HFFc6 (cell line): ENCODE results near the gene ST6GAL1. TPM values are rescaled to one million over a fixed set of nuclear protein-coding genes. Genes with fewer than 3 reads are reported as not detected.

Source experiments
- DNase-seq: peaks from one replicate; pipeline ENCODE4 v3.0.0-alpha.2; 2018
- H3K27ac Mint-ChIP-seq: 2 replicates; pipeline ENCODE4 v1.8.0; 2020; ENCODE audit warnings: mild to moderate bottlenecking, mixed read lengths
- H3K27me3 Mint-ChIP-seq: 2 replicates; pipeline ENCODE4 v1.8.0; 2021; ENCODE audit warnings: mild to moderate bottlenecking, moderate library complexity, mixed read lengths; ENCODE audit not compliant: insufficient read depth
- H3K36me3 Mint-ChIP-seq: 2 replicates; pipeline ENCODE4 v1.8.0; 2021; ENCODE audit warnings: low read depth, mixed read lengths
- H3K4me1 Mint-ChIP-seq: 2 replicates; pipeline ENCODE4 v1.8.0; 2020; ENCODE audit warnings: low read depth, mixed read lengths
- H3K4me3 Mint-ChIP-seq: 2 replicates; pipeline ENCODE4 v1.8.0; 2020; ENCODE audit warnings: mild to moderate bottlenecking, moderate library complexity, mixed read lengths
- H3K9me3 Mint-ChIP-seq: 2 replicates; pipeline ENCODE4 v1.8.0; 2020; ENCODE audit warnings: mild to moderate bottlenecking, mixed read lengths
- CTCF ChIP-seq: fragments of 200-600 bp; sonication (generic); IDR thresholded peaks from 2 replicates; pipeline ENCODE4 v1.5.0; 2021; ENCODE audit warnings: antibody characterized with exemption, mild to moderate bottlenecking
- total RNA-seq, 6 experiments: library from RNA; stranded (reverse); fragmentation: NEBNext Ultra II Directional; extraction: Animal tissue kit (Norgen Biotek cat#: 25700); gene quantifications; 2 replicates in 1 of 6; 3 replicates in 5 of 6; pipeline ENCODE4 v1.2.3, GENCODE V29; 2021

ST6GAL1 gene
- total RNA-seq, 6 experiments from 2014 or later, result 0.88 to 2.6 (median 1.9) TPM

GRCh38 chr3:186971578-186971977 lies 41.3 kb downstream of the ST6GAL1 start:
- Mint-ChIP-seq H3K27ac (no peak overlapping the region), H3K9me3 (no peaks in the 10 kb centered on the region), H3K4me3 (no peak overlapping the region), H3K4me1 (no peaks in the 10 kb centered on the region), H3K36me3 (no peaks in the 10 kb centered on the region), H3K27me3 (peaks cover 15% of the 10 kb centered on the region)
- DNase-seq, result no peak
- TF ChIP-seq CTCF, result no peak

GRCh38 chr3:186973702-186974101 lies 43.4 kb downstream of the ST6GAL1 start:
- peaks cover 6% of the 10 kb centered on the region; the same call in 1 of the 2 replicates for H3K4me1 Mint-ChIP-seq
- no peak overlapping the region for H3K27ac Mint-ChIP-seq
- no peaks in the 10 kb centered on the region for H3K9me3 Mint-ChIP-seq
- no peak for DNase-seq
- no peak overlapping the region for H3K4me3 Mint-ChIP-seq
- H3K27me3 Mint-ChIP-seq, result peaks cover 18% of the 10 kb centered on the region
- no peak for TF ChIP-seq CTCF
- no peaks in the 10 kb centered on the region for H3K36me3 Mint-ChIP-seq

GRCh38 chr3:186974824-186975313 lies 44.5 kb downstream of the ST6GAL1 start:
- no peak overlapping the region for H3K4me3 Mint-ChIP-seq
- peaks cover 18% of the 10 kb centered on the region for H3K27me3 Mint-ChIP-seq
- no peaks in the 10 kb centered on the region for H3K9me3 Mint-ChIP-seq
- H3K36me3 Mint-ChIP-seq, result no peaks in the 10 kb centered on the region
- no peak for TF ChIP-seq CTCF
- no peak overlapping the region for H3K27ac Mint-ChIP-seq
- DNase-seq, result no peak
- H3K4me1 Mint-ChIP-seq, result peaks cover 11% of the 10 kb centered on the region; the same call in 1 of the 2 replicates

GRCh38 chr3:186975726-186976125 lies 45.4 kb downstream of the ST6GAL1 start:
- H3K36me3 Mint-ChIP-seq, result no peaks in the 10 kb centered on the region
- peaks cover 12% of the 10 kb centered on the region; the same call in 1 of the 2 replicates for H3K4me1 Mint-ChIP-seq
- H3K27ac Mint-ChIP-seq, result no peak overlapping the region
- DNase-seq, result no peak
- no peaks in the 10 kb centered on the region for H3K9me3 Mint-ChIP-seq
- no peak for TF ChIP-seq CTCF
- peaks cover 18% of the 10 kb centered on the region for H3K27me3 Mint-ChIP-seq
- no peak overlapping the region for H3K4me3 Mint-ChIP-seq

GRCh38 chr3:186976837-186977750 lies 46.8 kb downstream of the ST6GAL1 start:
- Mint-ChIP-seq H3K4me3 (peak overlapping the region; percentile 21; the same call in 1 of the 2 replicates), H3K36me3 (no peaks in the 10 kb centered on the region), H3K27ac (peak overlapping the region; percentile 66; the same call in 1 of the 2 replicates), H3K27me3 (peaks cover 22% of the 10 kb centered on the region), H3K4me1 (peaks cover 12% of the 10 kb centered on the region; the same call in 1 of the 2 replicates), H3K9me3 (no peaks in the 10 kb centered on the region)
- TF ChIP-seq CTCF, result no peak
- peak; percentile 9 for DNase-seq
